ENCODE results near the gene OSBPL8.

DNA sequence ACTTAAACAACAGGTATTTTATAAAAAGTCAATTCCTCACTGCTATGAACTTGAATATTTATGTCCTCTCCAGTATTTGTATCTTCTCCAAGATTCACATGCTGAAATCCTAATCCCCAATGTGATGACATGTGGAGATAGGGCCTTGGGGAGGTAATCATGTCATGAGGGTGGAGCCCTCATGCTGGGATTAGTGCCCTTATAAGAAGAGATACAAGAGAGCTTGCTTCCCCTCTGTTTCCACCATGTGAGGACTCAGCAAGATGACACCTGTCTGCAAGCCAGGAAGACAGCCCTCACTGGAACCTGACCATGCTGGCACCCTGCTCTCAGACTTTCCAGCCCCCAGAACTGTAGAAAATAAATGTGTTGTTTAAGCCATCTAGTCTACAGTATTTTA is 36.2 kb downstream of the OSBPL8 start:
- no peak for TF ChIP-seq POLR2A (IDR thresholded peaks at IDR 0.05; ENCODE audit: low read length)
- no peak for TF ChIP-seq GATA1 (IDR thresholded peaks at IDR 0.05; ENCODE audit: low read depth, low read length)
